GM18508 (cell line): Measurements from ENCODE around the gene PHYKPL.

ENCODE experiments used
- ATAC-seq: cut with Tn5 transposase; IDR thresholded peaks from one replicate; pipeline ENCODE4 v1.9.1; 2021; ENCODE audit warnings: moderate number of reproducible peaks; ENCODE audit not compliant: insufficient read depth, unreplicated experiment

Gene PHYKPL

DNA sequence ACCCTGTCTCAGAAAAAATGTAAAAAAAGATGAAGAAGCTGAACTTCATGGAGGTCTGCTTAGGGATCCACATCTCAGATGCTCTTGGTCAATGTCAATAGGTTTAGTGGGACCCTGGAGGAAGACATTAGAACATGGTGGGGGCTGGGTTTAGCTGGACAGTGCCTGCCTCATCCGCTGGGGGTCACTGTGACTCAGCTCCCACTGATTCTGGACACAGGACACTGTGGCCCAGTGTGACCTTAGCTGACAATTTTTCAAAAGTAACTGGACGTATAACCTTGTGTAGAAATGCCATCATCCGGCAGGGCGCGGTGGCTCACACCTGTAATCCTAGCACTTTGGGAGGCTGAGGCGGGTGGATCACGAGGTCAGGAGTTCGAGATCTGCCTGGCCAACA is 35.6 kb downstream of the PHYKPL start:
- ATAC-seq, result no peak

DNA sequence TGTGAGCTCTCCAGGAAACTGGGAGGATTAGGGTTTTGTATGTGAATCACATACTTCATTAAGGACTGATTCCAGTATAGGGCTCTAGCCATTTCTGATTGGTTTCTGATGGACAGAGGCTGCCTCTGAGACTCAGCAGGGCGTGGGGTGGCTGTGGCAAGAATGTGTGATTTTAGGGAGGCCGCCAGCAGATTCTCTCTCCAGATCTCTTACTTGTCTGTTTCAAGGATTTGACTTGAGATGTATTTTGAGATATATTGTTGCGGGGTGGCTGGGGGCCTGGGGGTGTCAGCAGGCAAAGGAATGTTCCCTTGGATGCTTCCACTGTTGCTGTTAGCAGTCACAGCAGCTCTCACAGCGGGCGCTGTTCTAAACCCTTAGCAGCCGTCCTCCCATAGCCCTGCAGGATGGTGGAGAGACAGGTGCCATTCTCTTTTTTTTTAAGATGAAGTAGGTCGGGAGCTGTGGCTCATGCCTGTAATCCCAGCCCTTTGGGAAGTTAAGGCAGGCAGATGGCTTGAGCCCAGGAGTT is 36.3 kb downstream of the PHYKPL start:
- ATAC-seq, result no peak

DNA sequence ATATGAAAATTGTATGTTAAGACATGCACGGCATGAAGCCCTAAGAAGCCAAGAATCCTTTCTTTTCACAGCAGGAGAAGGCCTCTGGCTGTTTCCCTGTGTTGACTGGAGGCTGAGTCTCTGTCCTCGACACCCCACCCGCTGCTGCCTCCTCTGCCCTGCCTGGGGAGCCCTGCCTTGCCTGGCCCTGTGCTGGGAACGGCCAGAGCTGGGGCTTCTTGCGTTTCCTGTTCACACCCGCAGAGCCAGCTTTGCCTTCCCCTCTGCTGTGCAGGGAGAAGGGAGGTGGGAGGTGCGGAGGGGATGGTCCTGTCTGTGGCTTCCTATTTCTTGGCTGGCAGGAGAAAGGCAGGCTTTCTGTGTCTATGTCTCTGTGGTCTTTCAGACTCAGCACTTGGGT is 38.6 kb downstream of the PHYKPL start:
- ATAC-seq, result no peak

DNA sequence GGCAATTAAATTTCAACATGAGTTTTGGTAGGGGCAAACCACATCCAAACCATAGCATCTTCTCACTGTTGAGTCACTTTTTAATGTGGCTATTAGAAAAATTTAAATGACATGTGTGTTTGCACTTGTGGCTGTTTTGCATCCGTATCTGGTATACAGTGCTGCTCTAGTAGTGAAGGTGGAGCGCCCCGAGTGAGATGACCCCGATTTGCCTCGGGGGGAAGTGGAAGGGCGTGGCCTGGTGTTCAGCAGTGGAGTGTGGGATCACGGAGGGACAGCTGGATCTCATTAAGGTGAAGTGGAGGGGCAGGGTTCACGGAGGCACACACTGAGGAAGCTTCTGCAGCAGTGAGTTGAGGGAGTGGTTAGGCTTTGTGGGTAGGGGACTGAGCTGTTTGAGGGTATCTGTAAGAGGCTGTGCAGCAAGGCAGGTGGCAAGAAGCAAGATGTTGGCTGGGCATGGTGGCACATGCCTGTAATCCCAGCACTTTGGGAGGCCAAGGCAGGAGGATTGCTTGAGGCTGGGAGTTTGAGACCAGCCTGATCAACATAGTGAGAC is 39.3 kb downstream of the PHYKPL start:
- no peak for ATAC-seq

DNA sequence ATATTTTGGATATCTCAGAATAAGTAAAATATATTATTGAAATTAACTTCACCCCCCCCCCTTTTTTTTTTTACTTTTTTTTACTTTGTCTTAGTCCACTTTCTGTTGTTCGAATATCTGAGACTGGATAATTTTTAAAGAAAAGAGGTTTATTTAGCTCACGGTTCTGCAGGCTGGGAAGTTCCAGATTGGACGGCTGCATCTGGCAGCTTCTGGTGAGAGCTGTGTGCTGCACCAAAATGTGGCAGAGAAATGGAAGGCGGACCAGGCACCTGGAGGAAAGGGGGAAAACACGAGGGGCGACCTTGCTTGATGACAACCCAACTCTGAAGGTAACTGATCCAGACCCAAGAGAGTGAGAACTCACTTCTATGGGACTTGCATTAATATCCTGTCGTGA is 39.8 kb downstream of the PHYKPL start:
- ATAC-seq, result no peak

DNA sequence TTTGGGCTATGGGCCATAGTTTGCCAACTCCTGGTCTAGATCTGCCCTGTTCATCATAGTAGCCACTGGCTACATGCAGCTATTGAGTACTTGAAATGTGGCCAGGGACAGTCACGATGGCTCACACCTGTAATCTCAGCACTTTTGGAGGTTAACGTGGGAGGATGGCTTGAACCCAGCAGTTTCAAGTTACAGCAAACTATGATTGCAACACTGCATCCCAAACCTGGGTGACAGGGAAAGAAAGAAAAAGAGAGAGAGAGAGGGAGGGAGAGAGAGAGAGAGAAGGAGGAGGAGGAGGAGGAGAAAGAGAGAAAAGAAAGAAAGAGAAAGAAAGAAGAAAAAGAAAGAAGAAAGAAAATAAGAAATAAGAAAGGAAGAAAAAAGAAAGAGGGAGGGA is 40.4 kb downstream of the PHYKPL start:
- no peak for ATAC-seq

DNA sequence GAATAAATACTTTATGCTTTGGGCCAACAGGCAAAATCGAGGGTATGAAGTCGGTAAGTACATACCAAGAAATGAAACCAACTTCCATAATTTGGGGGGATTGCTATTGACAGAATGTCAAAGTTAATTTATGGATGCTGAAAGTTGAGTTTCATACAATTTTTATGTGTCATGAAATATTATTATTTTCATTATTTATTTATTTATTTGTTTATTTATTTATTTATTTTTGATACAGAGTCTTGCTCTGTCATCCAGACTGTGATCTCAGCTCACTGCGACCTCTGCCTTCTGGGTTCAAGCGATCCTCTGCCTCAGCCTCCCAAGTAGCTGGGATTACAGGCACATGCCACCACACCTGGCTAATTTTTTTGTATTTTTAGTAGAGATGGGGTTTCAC is 40.9 kb downstream of the PHYKPL start:
- no peak for ATAC-seq

DNA sequence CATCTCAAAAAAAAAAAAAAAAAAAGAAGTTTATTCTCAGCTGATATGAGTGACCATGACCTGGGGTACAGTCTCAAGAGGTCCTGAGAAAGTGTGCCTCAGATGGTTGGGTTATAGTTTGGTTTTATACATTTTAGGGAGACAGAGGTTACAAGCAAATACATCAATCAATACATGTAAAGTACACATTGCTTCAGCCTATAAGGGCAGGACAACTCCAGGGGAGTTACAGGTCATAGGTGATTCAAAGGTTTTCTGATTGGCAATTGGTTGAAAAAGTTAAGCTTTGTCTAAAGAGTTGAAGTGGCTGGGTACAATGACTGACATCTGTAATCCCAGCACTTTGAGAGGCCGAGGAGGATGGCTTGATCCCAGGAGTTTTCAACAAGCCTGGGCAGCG is 43.2 kb downstream of the PHYKPL start:
- ATAC-seq, result no peak

DNA sequence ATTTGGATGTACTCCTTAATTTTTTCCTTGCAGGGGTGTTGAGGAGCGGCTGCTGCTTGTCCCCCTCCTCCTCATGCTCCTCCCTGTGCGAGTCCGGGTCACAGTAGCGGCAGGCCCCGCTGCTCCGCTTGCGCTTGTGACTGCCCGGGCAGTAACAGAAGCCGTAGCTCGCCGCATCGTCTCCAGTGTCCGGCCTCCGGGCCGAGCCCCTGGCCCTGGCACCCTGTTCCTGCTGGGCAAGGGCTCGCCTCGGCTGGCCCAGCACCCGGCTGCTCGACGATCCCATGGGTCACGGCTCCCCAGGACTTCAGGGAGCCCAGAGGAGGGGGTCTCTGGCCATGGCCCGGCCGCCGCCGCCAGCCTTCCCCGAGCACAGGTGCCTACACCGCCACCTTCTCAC is 45.6 kb downstream of the PHYKPL start, which contains the start of gene GMCL2:
TSS of gene GMCL2 (minus strand) at position 358 of the 400 bp plus-strand sequence. CDS start at position 286, 72 bp downstream.
- ATAC-seq, result no peak

DNA sequence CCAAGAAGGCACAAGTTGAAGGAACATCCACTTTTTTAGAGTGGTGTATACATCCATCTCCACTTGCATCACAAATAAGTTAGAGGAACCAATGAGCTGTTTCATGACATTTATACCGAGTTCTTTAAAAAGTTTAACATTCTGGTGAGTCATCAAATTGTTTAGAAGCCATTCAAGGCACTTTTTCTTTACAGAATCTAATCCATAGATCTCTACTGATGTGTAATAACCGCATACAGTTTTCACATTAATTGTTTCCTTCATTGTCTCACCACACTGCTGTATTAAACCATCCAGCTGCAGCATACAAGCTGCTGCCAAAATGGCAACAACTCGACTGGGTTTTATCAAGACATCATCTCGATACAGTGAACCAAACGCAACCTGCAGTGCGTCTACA is 46.2 kb downstream of the PHYKPL start:
- ATAC-seq, result no peak

DNA sequence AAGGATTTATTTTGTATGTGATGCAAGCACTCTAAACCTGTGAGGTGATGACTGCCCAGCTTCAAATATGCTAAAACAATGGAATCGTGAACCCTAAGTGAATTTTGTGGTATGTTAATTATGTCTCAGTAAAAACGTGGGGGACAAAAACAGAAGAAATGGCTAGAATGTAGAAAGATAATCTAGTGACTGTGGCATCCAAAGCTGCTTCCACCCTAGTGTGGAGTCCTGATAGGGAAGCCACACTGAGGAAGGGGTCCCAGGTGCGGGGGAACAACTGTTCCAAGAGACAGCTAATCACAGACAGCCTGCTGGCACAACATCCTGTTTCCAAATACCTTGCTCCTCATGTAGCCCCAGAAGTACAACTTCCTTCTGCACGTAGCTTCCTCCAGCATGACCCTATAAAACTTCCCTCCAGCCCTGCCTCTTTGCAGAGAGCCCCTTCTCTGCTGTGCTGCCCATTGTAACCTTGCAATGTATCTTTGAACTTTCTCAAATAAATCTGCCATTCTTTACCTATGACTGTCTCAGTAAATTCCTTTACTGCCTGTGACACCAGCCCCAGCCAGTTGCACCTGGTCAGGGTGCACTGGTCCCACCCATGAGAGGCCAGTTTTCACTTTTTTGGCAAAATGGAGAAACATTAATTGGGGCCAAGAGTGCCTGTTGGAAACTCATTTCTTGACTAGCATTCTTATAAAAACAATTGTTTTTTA is 50.3 kb downstream of the PHYKPL start:
- ATAC-seq, result no peak

DNA sequence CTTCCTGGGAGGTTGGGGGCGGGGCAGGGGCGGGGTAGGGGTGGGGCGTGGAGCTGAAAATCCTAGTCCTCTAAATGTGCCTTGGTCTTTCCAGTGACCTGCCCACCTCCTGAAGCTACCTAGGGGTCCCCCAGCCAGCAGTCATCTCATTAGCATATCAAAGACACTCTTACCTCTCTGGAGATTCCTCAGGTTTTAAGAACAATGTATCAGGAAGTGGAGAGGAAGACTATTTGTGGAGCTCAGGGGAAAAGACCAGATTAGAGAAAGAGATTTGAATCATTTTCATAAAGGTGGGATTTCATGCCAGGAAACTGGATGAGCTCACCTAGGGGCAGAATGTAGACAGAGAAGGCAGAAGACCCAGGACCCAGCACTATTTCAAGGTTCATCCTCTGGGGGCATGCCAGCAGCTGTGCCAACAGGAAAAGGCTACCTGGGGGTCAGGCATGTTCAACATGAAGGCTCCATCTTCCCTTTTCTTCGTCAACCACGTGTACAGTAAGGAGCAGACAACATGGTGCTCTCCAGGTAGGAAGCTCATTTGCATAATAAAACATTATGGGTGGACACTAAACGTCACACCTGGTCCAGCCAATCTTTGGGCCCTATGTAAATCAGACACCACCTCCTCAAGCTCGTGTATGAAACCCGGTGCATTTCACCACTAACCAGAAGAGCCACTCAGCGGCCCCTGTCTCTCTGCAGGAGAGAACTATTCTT is 52.3 kb downstream of the PHYKPL start:
- ATAC-seq, result no peak

DNA sequence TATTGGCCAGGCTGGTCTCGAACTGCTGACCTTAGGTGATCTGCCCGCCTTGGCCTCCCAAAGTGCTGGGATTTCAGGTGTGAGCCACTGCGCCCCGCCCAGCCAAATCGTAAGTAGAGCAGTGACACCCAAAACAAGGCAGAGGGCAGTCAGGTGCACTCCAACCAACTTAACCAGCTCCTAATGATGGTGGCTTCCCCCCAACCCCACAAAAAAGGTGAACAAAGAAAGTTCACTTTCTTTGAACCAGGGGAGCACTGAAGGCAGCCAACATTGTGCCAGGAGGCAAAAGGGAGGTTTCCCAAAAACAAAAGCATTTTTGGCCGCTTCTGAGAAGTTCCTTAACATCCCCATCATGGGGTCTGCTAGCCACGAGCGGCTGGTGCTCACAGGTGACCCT is 55.0 kb downstream of the PHYKPL start:
- ATAC-seq, result no peak

DNA sequence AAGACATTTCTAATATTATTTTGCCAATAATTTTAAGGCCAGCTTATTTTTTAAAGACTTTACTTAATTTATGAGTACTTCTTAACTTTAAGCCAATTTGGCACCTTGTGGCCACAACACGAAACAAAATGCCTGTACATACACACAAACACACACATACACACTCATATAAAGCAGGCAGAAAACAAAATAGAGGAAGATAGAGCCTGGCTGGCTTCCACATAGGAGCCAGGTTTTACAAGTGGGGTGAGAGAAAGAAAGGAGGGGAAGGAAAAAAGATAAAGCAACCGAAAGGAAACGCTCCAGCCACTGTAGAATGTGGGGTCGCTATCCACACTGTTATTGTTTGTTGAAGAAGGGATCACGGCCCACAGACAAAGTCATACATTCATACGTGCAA is 55.8 kb downstream of the PHYKPL start:
- no peak for ATAC-seq

DNA sequence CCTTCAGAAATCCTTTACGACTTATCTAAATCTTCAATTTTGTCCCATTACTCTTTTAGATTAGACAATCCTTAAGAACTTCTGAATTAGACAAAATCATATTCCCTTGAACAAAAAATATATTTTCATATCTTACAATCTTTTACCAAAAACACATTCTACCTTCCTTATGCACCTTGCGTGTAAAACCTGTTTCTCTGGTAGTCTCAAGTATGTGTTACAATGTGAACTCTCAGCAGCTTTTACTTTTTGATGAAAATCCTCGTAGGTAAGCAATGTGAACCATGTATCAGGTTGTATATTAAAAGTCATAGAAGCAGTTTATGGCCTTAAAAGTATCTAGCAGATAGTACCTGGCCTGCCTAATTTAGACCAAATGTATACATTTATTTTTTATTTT is 58.1 kb downstream of the PHYKPL start:
- no peak for ATAC-seq

DNA sequence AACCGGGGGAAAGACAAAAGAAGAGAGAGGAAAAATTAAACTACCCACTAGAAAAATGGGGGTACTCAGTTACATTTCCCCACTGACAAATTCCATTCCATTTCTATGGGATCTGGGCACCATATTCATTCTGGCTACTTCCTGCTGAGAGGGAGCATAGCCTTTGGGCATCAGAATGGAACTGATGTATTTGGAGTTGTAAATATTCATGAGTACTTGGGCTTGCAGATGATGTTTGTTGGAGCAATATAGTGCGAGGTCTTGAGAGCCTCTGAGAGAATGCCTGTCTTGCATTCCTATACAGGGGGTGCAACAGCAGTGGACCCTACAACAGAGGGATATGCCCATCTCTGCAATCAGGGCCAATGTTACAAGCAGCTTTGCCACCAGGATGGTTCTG is 62.1 kb downstream of the PHYKPL start:
- no peak for ATAC-seq

DNA sequence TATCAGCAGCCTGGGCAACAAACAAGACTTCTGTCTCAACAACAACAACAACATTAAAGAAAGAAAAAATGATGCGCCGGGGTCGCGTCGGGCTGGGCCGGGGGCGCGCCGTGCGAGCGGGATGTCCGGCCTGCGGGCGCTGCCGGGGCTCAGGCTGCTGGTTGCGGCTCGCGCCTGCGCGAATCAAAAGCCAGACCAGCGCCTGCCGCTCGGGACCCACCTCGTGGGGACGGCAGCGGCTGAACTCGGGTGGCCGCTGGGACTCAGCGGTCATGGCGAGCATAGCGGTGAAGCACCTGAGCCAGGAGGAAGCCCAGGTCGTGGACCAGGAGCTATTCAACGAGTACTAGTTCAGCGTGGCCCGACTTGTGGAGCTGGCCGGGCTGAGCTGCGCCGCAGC is 67.0 kb downstream of the PHYKPL start:
- no peak for ATAC-seq

DNA sequence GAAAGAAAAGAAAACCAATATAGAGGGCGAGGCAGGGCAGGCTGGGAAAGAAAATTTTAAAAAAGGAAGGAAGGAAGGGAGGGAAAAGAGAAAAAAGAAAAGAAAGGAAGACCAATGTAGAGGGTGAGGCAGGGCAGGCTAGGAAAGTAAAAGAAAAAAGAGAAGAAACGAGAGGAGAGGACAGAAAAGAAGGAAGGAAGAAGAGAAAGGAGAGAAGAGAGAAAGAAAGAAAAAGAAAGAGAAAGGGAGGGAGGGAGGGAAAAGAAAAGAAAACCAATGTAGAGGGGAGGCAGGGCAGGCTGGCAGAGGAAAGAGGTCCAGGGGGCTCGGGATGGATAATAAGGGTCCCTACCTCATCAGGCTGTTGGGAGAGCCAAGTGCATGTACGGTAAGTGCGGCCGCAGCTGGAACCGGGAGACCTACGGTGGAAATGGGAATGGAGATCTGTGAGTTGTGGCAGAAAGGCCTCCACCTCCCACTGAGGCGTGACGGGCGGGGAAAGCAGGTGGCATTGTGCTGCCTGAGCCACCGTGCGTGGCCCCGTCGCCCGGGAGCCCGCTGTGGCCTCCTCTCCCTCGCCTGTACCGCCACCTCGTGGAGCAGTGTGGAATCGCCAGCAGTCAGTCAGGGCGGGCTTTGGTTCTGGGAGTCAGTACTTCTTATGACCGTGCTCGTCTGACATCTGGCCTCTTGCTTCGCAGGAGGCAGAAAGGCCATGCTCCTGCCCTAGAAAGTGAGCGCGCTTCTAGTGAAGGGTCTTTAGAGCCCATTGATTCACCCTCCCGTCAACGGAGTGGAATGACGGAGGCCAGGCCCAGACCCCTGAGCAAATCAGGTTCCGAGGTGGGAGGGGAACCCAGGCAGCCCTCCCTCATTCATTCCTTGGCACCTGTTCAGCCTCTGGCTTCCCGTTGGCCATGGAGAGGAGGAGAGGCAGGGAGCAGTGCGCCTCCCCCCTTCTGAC is 68.5 kb downstream of the PHYKPL start:
- ATAC-seq, result peak; percentile 55

DNA sequence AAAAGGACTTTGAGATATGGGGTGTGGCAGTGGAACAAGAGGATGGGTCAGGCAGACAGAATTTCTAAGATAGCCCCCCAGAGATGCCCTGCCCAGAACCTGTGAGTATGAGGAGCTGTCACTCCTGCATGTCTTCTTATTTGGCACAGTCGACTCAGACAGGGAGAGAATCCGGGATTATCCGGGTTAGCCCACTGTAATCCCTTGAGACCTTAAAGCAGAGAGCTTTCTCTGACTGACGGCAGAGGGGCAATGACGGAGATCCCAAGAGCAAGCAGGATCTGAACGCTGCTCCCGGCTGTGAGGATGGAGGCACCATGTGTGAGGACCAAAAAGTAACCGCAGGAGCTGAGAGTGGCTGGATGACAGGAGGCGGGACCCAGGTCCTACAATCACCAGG is 70.1 kb downstream of the PHYKPL start:
- no peak for ATAC-seq

DNA sequence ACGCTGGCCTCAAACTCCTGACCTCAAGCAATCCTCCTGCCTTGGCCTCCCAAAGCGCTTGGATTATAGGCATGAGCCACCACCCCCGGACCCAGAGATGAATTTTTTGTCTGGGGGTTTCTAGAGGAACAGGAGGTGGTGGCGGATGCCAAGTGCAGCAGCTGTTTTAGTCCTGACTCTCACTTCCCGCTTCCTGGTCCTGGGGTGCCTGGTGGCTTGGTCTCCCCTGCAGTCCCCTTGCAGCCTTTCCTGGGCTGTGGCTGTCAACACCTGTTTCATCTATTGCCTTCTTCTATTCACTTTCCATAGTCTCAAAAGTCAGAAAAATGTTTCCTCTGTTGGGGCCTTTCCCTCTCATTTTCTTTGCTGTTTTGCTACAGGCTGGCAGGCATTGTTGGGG is 72.4 kb downstream of the PHYKPL start:
- no peak for ATAC-seq
